ENCODE results near the gene TNNT2.

- TF ChIP-seq CTCF (conservative IDR thresholded peaks at IDR 0.05 in 1 of 2, IDR thresholded peaks at IDR 0.05 in 1 of 2; ENCODE audit: low read depth in 1 of 2, low read length in 2 of 2) = no peak
- TF ChIP-seq EZH2 (IDR thresholded peaks at IDR 0.05; ENCODE audit: low read length, missing control alignments) = no peak
Observed at GRCh38 chr1:201400852-201401230, 23.4 kb upstream of the TNNT2 start.

Measured in fibroblast of lung (primary cell).